Cardiac fibroblast (primary cell): ENCODE measurements around the gene RBM39.
"Not testable (repeated sequence)": the region's sequence is repeated elsewhere in the genome, so short reads cannot be mapped to it uniquely, and the experiment has no call there.

Experiments
- DNase-seq, 2 donors: peaks; one replicate each; pipeline versions ENCODE4 v3.0.0 to v3.0.0-alpha.2; 2010; ENCODE audit warnings: low read depth in 2 of 2
- H3K4me3 ChIP-seq, 2 donors: replicated peaks in 1 of 2; 1 replicate in 1 of 2; 2 replicates in 1 of 2; pipeline ENCODE4 v1.5.1; 2011; ENCODE audit warnings: low read depth in 2 of 2, low read length in 2 of 2, mild to moderate bottlenecking in 2 of 2, moderate library complexity in 1 of 2
- CTCF ChIP-seq: IDR thresholded peaks from one replicate; pipeline ENCODE4 v1.5.1; 2011; ENCODE audit warnings: low read depth, mild to moderate bottlenecking, low read length, inconsistent platforms

Gene RBM39

GRCh38 chr20:35715652-35716051, 26.4 kb downstream of the RBM39 start:
- no peak for TF ChIP-seq CTCF
- no peak overlapping the region for H3K4me3 ChIP-seq
- no peak for DNase-seq

GRCh38 chr20:35714127-35714526, 27.9 kb downstream of the RBM39 start:
- H3K4me3 ChIP-seq = no peak overlapping the region
- DNase-seq = no peak
- no peak for TF ChIP-seq CTCF

DNA sequence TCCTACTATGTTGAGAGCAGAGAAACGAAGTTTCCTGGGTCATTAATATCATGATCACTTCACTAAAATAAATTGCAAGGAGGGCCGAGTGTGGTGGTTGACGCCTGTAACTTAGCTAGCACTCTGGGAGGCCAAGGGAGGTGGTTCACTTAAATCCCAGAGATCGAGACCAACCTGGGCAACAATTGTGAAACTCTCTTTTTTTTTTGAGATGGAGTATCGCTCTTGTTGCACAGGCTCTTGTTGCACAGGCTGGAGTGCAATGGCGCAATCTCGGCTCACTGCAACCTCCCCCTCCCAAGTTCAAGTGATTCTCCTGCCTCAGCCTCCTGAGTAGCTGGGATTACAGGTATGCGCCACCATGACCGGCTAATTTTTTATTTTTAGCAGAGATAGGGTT, 28.9 kb downstream of the RBM39 start:
- not testable (repeated sequence) for DNase-seq, H3K4me3 ChIP-seq

DNA sequence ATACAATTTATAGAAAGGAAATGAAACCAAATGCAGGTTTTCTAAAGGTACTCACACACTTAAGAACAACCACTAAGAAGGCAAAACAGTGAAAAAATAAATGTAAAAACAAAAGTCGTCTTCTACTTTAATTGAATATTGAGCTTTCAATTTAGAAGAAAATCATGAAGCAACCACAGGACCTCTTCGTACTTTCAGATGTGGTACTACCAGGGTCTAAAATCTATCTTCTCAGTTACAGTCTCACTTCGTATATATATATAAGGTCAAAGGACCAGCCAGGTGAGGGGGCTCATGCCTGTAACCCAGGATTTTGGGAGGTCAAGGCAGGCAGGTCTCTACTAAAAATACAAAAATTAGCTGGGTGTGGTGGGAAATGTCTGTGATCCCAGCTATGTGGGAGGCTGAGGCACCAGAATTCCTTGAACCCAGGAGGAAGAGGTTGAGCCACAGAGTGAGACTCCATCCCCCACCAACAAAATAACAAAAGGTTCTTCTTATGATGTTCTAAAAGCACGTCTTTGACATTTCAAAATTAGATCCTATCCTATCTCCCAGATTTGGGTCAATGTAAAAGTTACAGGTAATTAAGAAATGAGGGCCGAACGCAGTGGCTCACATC, 30.4 kb downstream of the RBM39 start:
- H3K4me3 ChIP-seq = no peak overlapping the region
- TF ChIP-seq CTCF = no peak
- peak in 1 of 2 donors; percentile 1 for DNase-seq

- H3K4me3 ChIP-seq = no peak overlapping the region
- DNase-seq = peak in 1 of 2 donors; percentile 2
- no peak for TF ChIP-seq CTCF
These were observed 31.0 kb downstream of the RBM39 start for GRCh38 chr20:35710884-35711587.

- no peak overlapping the region for H3K4me3 ChIP-seq
- DNase-seq = no peak
- no peak for TF ChIP-seq CTCF
These were observed 32.0 kb downstream of the RBM39 start for GRCh38 chr20:35710039-35710438.

- no peak for TF ChIP-seq CTCF
- H3K4me3 ChIP-seq = no peak overlapping the region
- DNase-seq = no peak
These were observed 32.8 kb downstream of the RBM39 start for GRCh38 chr20:35709259-35709658.
